Right ventricle myocardium superior (tissue), 1 donor: ENCODE measurements around the gene IKZF3. TPM values are rescaled to one million over a fixed set of nuclear protein-coding genes. Genes with fewer than 3 reads are reported as not detected.
A peak's percentile ranks its signal among the peaks of the same experiment; 100 is the strongest.
"Not testable (repeated sequence)": the region's sequence is repeated elsewhere in the genome, so short reads cannot be mapped to it uniquely, and the experiment has no call there.

Experiments
- ATAC-seq: fragments of 200-7000 bp; cut with Tn5 transposase; one replicate; pipeline ENCODE4 v1.9.1; 2020; ENCODE audit warnings: mild to moderate bottlenecking; ENCODE audit not compliant: poor library complexity
- DNase-seq: peaks from one replicate; pipeline ENCODE4 v3.0.0-alpha.2; 2020
- intact Hi-C: fragments of 100-400 bp; cut with DNase I; formaldehyde crosslinking; loops from one replicate; pipeline ENCODE4 v1.11.2; 2022
- microRNA-seq: library from miRNA; unstranded; fragments of <30 nt; microRNA quantifications from one replicate; pipeline ENCODE4 v1.2.0, GENCODE V29; 2020
- total RNA-seq: library from RNA; stranded (reverse); fragmentation: NEBNext Ultra II Directional; extraction: Animal tissue kit (Norgen Biotek cat#: 25700); gene quantifications from one replicate; pipeline ENCODE4 v1.2.1, GENCODE V29; 2021
- donor health status: DM: no; HTN: yes; CAD: no; lungs with severe emphysema.

IKZF3 gene
- total RNA-seq, 1 donor from 2014 or later, result 0.22 TPM

GRCh38 chr17:39715375-39716072 is 148.6 kb downstream of the IKZF3 start:
- DNase-seq, result no peak
- intact Hi-C loops, result no loop called here
- ATAC-seq, result peak; percentile 6

GRCh38 chr17:39714234-39714633 is 149.9 kb downstream of the IKZF3 start:
- ATAC-seq, result no peak
- intact Hi-C loops, result no loop called here
- DNase-seq, result no peak

GRCh38 chr17:39711851-39712250 is 152.3 kb downstream of the IKZF3 start:
- intact Hi-C loops, result no loop called here
- no peak for DNase-seq
- no peak for ATAC-seq

GRCh38 chr17:39711071-39711470 is 153.0 kb downstream of the IKZF3 start:
- DNase-seq, intact Hi-C loops, ATAC-seq: not testable (repeated sequence)

DNA sequence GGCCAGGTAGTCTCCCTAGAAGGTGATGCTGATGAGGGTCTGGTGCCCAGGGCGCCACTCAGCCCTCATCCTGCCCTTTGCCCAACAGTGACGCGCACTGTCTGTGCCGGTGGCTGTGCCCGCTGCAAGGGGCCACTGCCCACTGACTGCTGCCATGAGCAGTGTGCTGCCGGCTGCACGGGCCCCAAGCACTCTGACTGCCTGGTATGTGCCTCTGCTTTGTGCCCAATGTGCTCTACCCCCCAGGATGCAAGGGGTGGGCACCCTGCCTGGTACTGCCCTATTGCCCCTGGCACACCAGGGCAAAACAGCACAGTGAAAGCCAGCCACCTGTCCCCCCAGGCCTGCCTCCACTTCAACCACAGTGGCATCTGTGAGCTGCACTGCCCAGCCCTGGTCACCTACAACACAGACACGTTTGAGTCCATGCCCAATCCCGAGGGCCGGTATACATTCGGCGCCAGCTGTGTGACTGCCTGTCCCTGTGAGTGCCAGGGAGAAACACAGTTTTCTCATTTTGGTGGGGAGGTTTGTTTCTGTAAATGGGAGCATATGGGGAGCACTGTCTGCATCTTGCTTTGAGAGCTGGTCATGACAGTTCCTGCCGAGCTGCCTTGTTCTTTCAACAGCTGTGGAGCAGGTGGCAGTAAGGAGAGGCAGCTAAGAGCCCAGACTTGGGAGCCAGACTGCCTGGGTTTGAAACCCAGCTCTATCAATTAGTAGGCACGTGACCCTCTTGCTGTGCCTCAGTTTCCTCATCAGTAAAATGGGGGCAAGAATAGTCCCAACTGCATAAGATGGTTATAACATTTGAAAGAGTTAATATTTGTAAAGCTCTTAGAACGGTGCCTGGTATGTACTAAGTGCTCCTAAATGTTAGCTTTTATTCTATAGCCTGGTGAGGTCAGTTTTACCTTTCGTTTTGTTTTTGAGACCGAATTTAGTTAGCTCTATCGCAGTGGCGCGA is 153.8 kb downstream of the IKZF3 start:
- no peak for DNase-seq
- intact Hi-C loops, result no loop called here
- no peak for ATAC-seq

GRCh38 chr17:39709319-39709997 is 154.7 kb downstream of the IKZF3 start:
- intact Hi-C loops, result no loop called here
- ATAC-seq, result no peak
- DNase-seq, result no peak

Small RNAs within 50 kb of the gene (microRNA-seq; reads per million reads assigned to microRNA genes)
- not detected for gene MIR4728

Other genes with a start within 250 kb of the IKZF3 start
- 0.35 TPM for gene PPP1R1B, start 237.4 kb downstream of the IKZF3 start, total RNA-seq
- gene STARD3, start 227.2 kb downstream of the IKZF3 start, total RNA-seq, result 13.9 TPM
- 5,900 TPM for gene TCAP, start 199.0 kb downstream of the IKZF3 start, total RNA-seq
- 7.1 TPM for gene PNMT, start 195.9 kb downstream of the IKZF3 start, total RNA-seq
- gene PGAP3, start 176.3 kb downstream of the IKZF3 start, total RNA-seq, result 10.0 TPM
- gene ERBB2, start 164.2 kb downstream of the IKZF3 start, total RNA-seq, result 64.2 TPM
- 50.4 TPM for gene MIEN1, start 133.8 kb downstream of the IKZF3 start, total RNA-seq
- 2.2 TPM for gene GRB7, start 126.4 kb downstream of the IKZF3 start, total RNA-seq
- not detected for gene ZPBP2, start 3.9 kb upstream of the IKZF3 start, total RNA-seq
- 1.8 TPM for gene GSDMB, start 54.3 kb upstream of the IKZF3 start, total RNA-seq
- gene ORMDL3, start 63.3 kb upstream of the IKZF3 start, total RNA-seq, result 37.5 TPM
- not detected for gene LRRC3C, start 63.4 kb upstream of the IKZF3 start, total RNA-seq
- 0.40 TPM for gene GSDMA, start 98.7 kb upstream of the IKZF3 start, total RNA-seq
- 88.0 TPM for gene PSMD3, start 116.5 kb upstream of the IKZF3 start, total RNA-seq
- not detected for gene CSF3, start 151.1 kb upstream of the IKZF3 start, total RNA-seq
- 54.0 TPM for gene MED24, start 190.1 kb upstream of the IKZF3 start, total RNA-seq
- 80.0 TPM for gene THRA, start 198.7 kb upstream of the IKZF3 start, total RNA-seq
- 21.1 TPM for gene NR1D1, start 236.3 kb upstream of the IKZF3 start, total RNA-seq